NCI-H1417 (cell line): ENCODE measurements around the gene SLC6A5.

ENCODE experiments used
- DNase-seq, 3 experiments: peaks; one replicate each; lab custom pipeline; 2025; lab: John Stamatoyannopoulos, UW

The SLC6A5 gene

DNA sequence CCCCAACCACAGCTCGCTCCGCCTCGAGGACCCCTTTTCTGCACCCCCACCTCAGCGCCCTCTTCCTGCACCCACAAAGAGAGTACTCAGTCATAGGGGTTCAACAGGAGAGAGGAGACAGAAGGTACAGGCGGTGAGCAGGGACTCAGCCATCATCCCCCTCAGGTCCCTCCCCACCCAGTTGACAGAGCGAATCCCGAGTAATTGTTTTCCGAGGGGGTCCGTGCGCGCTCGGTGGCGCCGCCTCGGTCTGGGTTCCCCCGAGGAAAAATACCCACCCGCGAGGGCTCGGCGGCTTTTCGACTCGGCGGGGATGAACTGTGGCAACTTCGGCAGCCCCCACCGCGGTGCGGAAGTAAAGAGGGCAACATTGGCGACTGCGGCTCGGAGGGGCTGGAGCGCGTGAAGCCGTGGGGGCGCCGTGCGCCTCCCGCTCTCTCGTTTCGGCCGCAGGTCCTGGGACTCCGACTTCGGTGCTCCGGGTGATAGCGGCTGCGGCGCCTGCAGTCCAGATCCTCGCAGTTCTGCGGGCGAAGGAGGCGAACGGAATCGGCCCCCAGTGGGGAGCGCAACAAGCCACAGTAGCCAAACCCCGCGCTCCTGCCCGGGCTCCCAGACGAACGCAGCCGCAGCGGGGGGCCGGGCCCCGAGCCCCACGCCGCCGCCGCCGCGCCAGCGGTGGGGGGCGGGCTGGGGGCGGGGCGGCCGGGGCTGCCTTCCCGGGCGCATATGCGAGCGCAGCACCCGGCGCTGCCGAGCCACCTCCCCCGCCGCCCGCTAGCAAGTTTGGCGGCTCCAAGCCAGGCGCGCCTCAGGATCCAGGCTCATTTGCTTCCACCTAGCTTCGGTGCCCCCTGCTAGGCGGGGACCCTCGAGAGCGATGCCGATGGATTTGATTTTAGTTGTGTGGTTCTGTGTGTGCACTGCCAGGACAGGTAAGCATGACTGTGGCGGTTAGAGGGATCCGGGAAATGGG is 69.7 kb downstream of the SLC6A5 start, which contains the start of gene NELL1:
NELL1 (plus strand) TSS at position 743 of the 976 bp plus-strand sequence.
- DNase-seq = peak; percentile 67 to 76 (median 71)

DNA sequence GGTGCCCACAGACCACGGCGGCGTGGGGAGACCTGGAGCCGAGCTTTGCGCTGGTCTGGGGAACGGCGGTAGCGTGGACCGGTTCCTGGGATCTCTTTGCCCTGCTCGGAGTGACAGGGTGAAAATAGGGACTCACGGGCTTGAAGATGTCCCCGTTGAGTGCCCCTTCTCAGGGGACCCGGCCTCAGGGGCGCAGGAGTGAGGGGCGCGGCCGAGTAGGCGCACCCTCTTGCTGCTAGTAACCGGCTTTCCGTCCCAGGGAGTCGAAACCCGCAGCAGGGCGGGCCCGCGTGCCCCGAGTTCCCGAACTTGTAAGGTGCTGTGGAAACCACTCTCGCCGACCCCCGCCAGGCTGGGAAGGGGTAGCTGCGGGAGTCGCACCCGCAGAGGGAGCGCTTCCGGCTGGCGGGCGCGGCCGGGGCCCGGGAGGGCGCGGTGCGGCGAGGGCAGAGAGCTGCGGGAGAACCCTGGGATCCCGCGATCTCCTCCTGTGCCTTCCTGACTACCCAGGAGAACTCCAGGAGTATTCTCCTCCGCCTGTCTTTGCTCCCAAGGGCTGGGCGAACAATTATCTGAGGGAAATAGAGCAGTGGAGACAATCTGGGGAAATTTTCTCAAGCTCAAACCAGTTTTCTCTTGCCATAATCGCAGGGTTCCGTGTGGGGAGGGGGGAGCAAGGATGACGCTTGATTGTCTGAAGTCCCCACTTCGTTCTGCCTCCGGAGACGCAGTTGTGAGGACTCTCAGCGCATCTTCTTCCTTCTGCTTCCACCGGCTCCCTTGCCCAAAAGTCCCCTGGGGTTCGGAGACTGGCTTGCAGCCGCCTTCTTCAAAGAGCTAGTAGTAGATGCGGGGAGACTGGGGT is 70.6 kb downstream of the SLC6A5 start:
- DNase-seq = peak in 2 of 3 experiments; percentile 66 to 71

GRCh38 chr11:20670932-20671403 is 71.6 kb downstream of the SLC6A5 start:
- no peak for DNase-seq

DNA sequence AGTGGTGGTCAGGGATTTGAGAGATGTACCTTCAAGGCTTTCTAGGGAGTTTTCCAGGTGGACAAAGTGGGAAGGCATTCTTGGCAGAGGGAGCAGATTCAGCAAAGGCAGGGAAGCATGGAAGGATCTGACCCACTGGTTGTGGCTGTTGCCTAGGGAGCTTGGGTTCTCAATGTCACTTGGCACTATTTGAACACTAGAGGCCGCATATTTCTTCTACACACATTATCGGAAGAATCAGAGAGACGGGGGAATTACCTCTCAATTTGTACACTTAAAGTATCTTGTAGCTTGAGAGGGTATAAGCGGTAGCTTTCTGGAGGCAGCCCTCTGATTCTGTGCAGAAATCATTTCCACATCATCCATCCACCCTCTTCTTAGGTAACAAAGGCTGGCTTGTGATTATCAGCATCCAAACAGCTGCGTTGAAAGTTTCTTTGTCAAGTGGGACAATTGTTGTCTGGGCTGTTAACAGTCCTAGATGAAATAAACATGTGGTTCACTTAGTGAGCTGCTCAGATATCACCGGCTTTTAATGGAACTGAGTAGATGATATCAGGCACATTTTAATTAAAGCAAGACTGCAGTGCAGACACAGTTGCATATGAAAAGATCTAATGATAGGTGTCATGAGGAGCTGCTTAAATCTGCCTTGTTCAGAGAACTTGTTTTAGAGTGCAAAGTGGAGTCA is 72.6 kb downstream of the SLC6A5 start:
- peak; percentile 61 to 84 (median 77) for DNase-seq

GRCh38 chr11:20672575-20672974 is 73.2 kb downstream of the SLC6A5 start:
- peak; percentile 18 to 76 (median 45) for DNase-seq

DNA sequence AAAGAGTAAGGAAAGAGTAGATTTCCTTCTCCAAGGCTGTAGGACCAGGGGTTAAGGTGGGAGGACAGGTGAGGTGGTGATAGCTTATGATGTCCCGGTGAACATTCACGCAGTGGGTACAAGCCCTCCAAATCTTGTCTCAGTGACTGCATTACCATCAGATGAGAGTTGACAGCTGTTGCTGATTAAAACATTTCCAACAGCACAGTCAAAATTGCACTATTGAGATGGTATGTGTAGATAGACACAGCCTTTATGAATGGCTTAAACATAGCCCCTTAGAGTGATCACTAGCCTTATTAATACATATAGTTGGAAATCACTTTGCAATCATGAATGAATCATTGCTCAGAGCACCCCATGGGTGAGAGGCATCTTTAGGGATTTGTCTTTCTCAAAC is 77.2 kb downstream of the SLC6A5 start:
- DNase-seq = no peak

DNA sequence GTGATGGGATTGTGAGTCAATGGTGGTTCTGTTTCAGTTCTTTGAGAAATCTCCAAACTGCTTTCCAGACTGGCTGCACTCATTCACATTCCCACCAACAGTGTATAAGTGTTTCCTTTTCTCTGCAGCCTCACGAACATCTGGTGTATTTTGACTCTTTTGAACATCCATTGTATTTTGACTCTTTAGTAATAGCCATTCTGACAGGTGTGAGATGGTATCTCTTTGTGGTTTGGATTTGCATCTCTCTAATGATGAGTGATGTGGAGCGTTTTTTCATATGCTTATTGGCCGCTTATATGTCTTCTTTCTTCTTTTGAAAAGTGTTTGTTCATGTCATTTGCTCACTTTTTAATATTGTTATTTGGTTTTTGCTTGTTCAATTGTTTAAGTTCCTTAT is 89.4 kb downstream of the SLC6A5 start:
- DNase-seq = no peak

GRCh38 chr11:20707876-20708275 is 108.5 kb downstream of the SLC6A5 start:
- no peak for DNase-seq
